ENCODE data around the gene SORCS3. TPM values are rescaled to one million over a fixed set of nuclear protein-coding genes. Genes with fewer than 3 reads are reported as not detected.

SORCS3 gene
- total and polyA plus RNA-seq, 2 experiments from 2014 or later, result not detected

DNA sequence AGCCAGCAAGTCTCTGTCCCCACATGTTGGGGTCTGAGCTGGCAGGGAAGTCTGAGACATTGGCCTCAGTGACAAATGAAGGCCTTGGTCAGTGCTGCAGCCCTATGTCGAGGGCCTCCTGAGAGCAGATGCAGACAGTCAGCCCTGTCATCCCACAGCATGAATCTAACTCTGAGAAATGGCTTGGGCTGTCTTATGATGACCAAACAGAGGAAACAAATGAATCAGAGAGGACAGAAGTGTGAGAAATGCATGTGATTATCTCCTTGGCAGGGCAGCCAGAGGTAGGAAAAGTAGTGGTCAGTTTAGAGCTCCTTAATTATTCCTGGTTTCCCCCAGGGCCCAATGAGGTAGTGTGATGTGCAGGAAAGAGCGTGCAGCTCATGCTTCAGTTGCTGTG is 287.6 kb downstream of the SORCS3 start:
- Histone ChIP-seq H3K9ac (no peak overlapping the region), H3K9me3 (ENCODE audit: low read depth) (no peaks in the 10 kb centered on the region), H4K20me1 (ENCODE audit: insufficient read depth) (no peaks in the 10 kb centered on the region), H3F3A (ENCODE audit: insufficient read depth) (no peaks in the 10 kb centered on the region), H3K4me3 (no peak overlapping the region), H3K79me2 (ENCODE audit: insufficient read depth) (no peaks in the 10 kb centered on the region), H3K27me3 (replicated peaks; ENCODE audit: insufficient read depth) (no peaks in the 10 kb centered on the region; the same call in 1 of the 2 replicates), H3K27ac (no peak overlapping the region), H3K4me1 (ENCODE audit: insufficient read depth) (no peaks in the 10 kb centered on the region), H3K9me2 (ENCODE audit: insufficient read depth) (no peaks in the 10 kb centered on the region), H2AFZ (no peak overlapping the region), H3K4me2 (ENCODE audit: unreplicated experiment) (no peak overlapping the region), H3K36me3 (ENCODE audit: low read depth) (no peaks in the 10 kb centered on the region)
- in situ Hi-C loops (cut with MboI), result no loop called here
- 55 to 66% methylated on average over 2 of the region's 2 CpGs for WGBS, 2 experiments (ENCODE audit: low coverage in 1 of 2, low lambda C conversion rate in 2 of 2, missing lambda C conversion rate in 2 of 2)
- no peak for TF ChIP-seq EZH2 (IDR thresholded peaks at IDR 0.05; ENCODE audit: insufficient read depth, poor library complexity, severe bottlenecking)
- TF ChIP-seq EZH2phosphoT487 (IDR thresholded peaks at IDR 0.05; ENCODE audit: insufficient read depth, low read depth), result no peak
- peak; percentile 32 for DNase-seq

DNA sequence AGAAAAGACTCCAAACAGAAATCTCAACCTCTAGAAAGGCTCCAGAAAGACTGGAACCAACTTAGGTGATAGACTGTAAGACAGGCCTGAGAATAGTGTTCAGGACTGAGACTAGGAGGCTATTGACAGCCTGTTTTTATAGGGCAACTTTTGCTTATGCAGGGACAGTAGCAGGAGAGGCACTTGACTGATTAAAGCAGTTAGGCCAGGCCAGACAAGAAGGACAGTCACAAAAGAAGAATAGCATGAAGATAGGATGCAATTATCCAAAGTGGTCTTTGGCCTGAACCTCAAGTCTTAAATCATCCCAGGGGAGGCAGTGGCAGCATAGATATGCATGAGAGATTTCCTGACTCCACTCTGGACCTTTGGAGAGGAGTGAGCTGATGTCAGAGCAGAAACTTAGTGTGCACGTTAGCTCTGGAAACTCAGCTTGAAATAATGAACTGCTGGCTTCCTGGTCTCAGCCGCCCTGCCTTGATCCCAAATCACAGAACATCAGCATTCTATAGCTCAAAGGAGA is 290.6 kb downstream of the SORCS3 start:
- in situ Hi-C loops (cut with MboI), result no loop called here
- Histone ChIP-seq H3K4me2 (ENCODE audit: unreplicated experiment) (no peak overlapping the region), H3K9me2 (ENCODE audit: insufficient read depth) (no peaks in the 10 kb centered on the region), H4K20me1 (ENCODE audit: insufficient read depth) (no peaks in the 10 kb centered on the region), H3F3A (ENCODE audit: insufficient read depth) (no peaks in the 10 kb centered on the region), H3K27me3 (replicated peaks; ENCODE audit: insufficient read depth) (no peaks in the 10 kb centered on the region; the same call in 1 of the 2 replicates), H3K79me2 (ENCODE audit: insufficient read depth) (no peaks in the 10 kb centered on the region), H3K9me3 (ENCODE audit: low read depth) (no peaks in the 10 kb centered on the region), H3K9ac (no peak overlapping the region), H3K4me3 (no peak overlapping the region), H2AFZ (no peak overlapping the region), H3K36me3 (ENCODE audit: low read depth) (no peaks in the 10 kb centered on the region), H3K27ac (no peak overlapping the region), H3K4me1 (ENCODE audit: insufficient read depth) (no peaks in the 10 kb centered on the region)
- WGBS, 2 experiments (ENCODE audit: low coverage in 1 of 2, low lambda C conversion rate in 2 of 2, missing lambda C conversion rate in 2 of 2), result 18 to 26% methylated on average over 2 of the region's 2 CpGs
- no peak for DNase-seq
- TF ChIP-seq EZH2phosphoT487 (IDR thresholded peaks at IDR 0.05; ENCODE audit: insufficient read depth, low read depth) (no peak), EZH2 (IDR thresholded peaks at IDR 0.05; ENCODE audit: insufficient read depth, poor library complexity, severe bottlenecking) (no peak)

DNA sequence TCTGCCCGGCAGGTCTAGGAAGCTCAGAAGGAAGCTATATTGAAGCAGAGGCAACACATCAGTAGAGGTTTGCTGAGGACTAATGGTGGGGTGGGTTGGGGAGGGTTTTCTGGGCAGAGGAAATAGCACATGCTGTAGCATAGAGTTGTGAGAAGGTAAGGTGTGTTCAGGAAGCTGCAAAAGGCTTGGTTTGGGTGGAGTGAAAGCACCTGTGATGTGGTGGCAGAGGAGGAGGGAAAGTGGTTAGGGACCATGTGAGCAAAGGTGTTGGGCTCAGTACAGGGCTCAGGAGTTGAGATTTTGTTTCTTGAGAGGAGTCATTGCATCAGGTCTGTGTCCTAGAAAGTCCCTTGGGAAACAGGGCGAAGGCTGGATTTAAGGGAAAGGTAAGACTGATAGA is 294.6 kb downstream of the SORCS3 start:
- Histone ChIP-seq H3K4me2 (ENCODE audit: unreplicated experiment) (no peak overlapping the region), H4K20me1 (ENCODE audit: insufficient read depth) (no peaks in the 10 kb centered on the region), H3F3A (ENCODE audit: insufficient read depth) (peaks cover 11% of the 10 kb centered on the region; the same call in 1 of the 2 replicates), H3K27me3 (replicated peaks; ENCODE audit: insufficient read depth) (no peaks in the 10 kb centered on the region), H3K36me3 (ENCODE audit: low read depth) (no peaks in the 10 kb centered on the region), H3K4me1 (ENCODE audit: insufficient read depth) (peaks cover 10% of the 10 kb centered on the region; the same call in 1 of the 2 replicates), H3K9me3 (ENCODE audit: low read depth) (no peaks in the 10 kb centered on the region), H3K79me2 (ENCODE audit: insufficient read depth) (no peaks in the 10 kb centered on the region), H3K4me3 (no peak overlapping the region), H3K9me2 (ENCODE audit: insufficient read depth) (no peaks in the 10 kb centered on the region), H3K9ac (no peak overlapping the region), H3K27ac (no peak overlapping the region), H2AFZ (no peak overlapping the region)
- 62 to 64% methylated on average over 2 of the region's 2 CpGs for WGBS, 2 experiments (ENCODE audit: low coverage in 1 of 2, low lambda C conversion rate in 2 of 2, missing lambda C conversion rate in 2 of 2)
- no peak for DNase-seq
- TF ChIP-seq EZH2phosphoT487 (IDR thresholded peaks at IDR 0.05; ENCODE audit: insufficient read depth, low read depth) (no peak), EZH2 (IDR thresholded peaks at IDR 0.05; ENCODE audit: insufficient read depth, poor library complexity, severe bottlenecking) (no peak)
- in situ Hi-C loops (cut with MboI), result no loop called here

DNA sequence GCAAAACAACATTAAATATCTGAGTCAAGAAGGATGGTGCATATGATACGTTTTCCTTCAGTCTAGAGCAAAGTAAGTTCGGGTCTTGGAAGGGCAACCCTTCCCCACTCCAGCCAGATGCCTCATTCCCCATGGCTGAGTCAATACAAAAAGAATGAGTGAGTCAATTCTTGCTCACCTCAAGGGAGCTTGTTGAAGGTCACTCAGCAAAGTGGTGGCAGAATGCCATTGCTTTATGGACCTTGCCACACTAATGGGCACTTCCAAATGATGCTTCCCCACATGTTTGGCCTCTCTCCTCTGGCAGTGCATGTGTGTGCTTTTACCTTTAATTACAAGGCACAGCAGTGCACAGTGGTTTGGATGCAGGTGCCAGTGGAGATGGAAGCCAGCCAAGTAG is 296.5 kb downstream of the SORCS3 start:
- Histone ChIP-seq H3F3A (ENCODE audit: insufficient read depth) (peaks cover 11% of the 10 kb centered on the region; the same call in 1 of the 2 replicates), H3K36me3 (ENCODE audit: low read depth) (no peaks in the 10 kb centered on the region), H3K4me1 (ENCODE audit: insufficient read depth) (peaks cover 10% of the 10 kb centered on the region; the same call in 1 of the 2 replicates), H3K79me2 (ENCODE audit: insufficient read depth) (no peaks in the 10 kb centered on the region), H4K20me1 (ENCODE audit: insufficient read depth) (no peaks in the 10 kb centered on the region), H3K9ac (no peak overlapping the region), H3K27me3 (replicated peaks; ENCODE audit: insufficient read depth) (no peaks in the 10 kb centered on the region), H3K4me2 (ENCODE audit: unreplicated experiment) (peak overlapping the region; percentile 28), H3K9me2 (ENCODE audit: insufficient read depth) (no peaks in the 10 kb centered on the region), H3K27ac (no peak overlapping the region), H3K9me3 (ENCODE audit: low read depth) (no peaks in the 10 kb centered on the region), H3K4me3 (no peak overlapping the region), H2AFZ (no peak overlapping the region)
- peak; percentile 86 for DNase-seq
- WGBS, 2 experiments (ENCODE audit: low coverage in 1 of 2, low lambda C conversion rate in 2 of 2, missing lambda C conversion rate in 2 of 2), result 0 to 5% methylated on average over 2 of the region's 2 CpGs
- in situ Hi-C loops (cut with MboI), result no loop called here
- TF ChIP-seq EZH2phosphoT487 (IDR thresholded peaks at IDR 0.05; ENCODE audit: insufficient read depth, low read depth) (no peak), EZH2 (IDR thresholded peaks at IDR 0.05; ENCODE audit: insufficient read depth, poor library complexity, severe bottlenecking) (no peak)
